Neural cell (in vitro differentiated cells): ENCODE measurements around the gene ZFP36. TPM values are rescaled to one million over a fixed set of nuclear protein-coding genes. Genes with fewer than 3 reads are reported as not detected.

ENCODE experiments used
- H2AFZ ChIP-seq: fragments of 200-600, 300-800 bp; sonication (generic), shearing (Covaris generic); 2 replicates; pipeline ENCODE4 v1.6.0; 2014; ENCODE audit warnings: low read depth, mild to moderate bottlenecking, antibody characterized with exemption, low read length, moderate library complexity
- H3F3A ChIP-seq: fragments of 200-600 bp; shearing (Covaris generic); 2 replicates; pipeline ENCODE4 v1.6.1; 2016; ENCODE audit warnings: mild to moderate bottlenecking, moderate library complexity, mixed read lengths, antibody characterized with exemption, low read length; ENCODE audit not compliant: insufficient read depth, poor library complexity, severe bottlenecking
- H3K27ac ChIP-seq: fragments of 200-600, 300-800 bp; sonication (generic), shearing (Covaris generic); 2 replicates; pipeline ENCODE4 v1.5.1; 2014; ENCODE audit warnings: mild to moderate bottlenecking, low read length, moderate library complexity
- H3K27me3 ChIP-seq: fragments of 300-800, 200-600 bp; sonication (generic), shearing (Covaris generic); 2 replicates; pipeline ENCODE4 v1.6.0; 2014; ENCODE audit warnings: mild to moderate bottlenecking, low read depth, low read length, moderate library complexity; ENCODE audit not compliant: insufficient read depth
- H3K36me3 ChIP-seq: fragments of 300-800, 200-600 bp; sonication (generic), shearing (Covaris generic); 2 replicates; pipeline ENCODE4 v1.5.1; 2014; ENCODE audit warnings: mild to moderate bottlenecking, antibody characterized with exemption, low read length, moderate library complexity; ENCODE audit not compliant: insufficient read depth
- H3K4me2 ChIP-seq: fragments of 300-800, 200-600 bp; sonication (generic), shearing (Covaris generic); 2 replicates; pipeline ENCODE4 v1.6.0; 2014; ENCODE audit warnings: mild to moderate bottlenecking, low read length
- H3K4me3 ChIP-seq: fragments of 300-800, 200-600 bp; sonication (generic), shearing (Covaris generic); 2 replicates; pipeline ENCODE4 v1.5.1; 2014; ENCODE audit warnings: mild to moderate bottlenecking, low read length, moderate library complexity
- H3K79me2 ChIP-seq: fragments of 200-600 bp; shearing (Covaris generic); replicated peaks from 2 replicates; pipeline ENCODE4 v1.6.0; 2014; ENCODE audit warnings: mild to moderate bottlenecking, low read length, moderate library complexity; ENCODE audit not compliant: insufficient read depth
- H3K9ac ChIP-seq: fragments of 300-800, 200-600 bp; sonication (generic), shearing (Covaris generic); 2 replicates; pipeline ENCODE4 v1.6.1; 2016; ENCODE audit warnings: mild to moderate bottlenecking, low read length, mixed read lengths
- H3K9me2 ChIP-seq: fragments of 200-600 bp; shearing (Covaris generic); 2 replicates; pipeline ENCODE4 v1.6.1; 2016; ENCODE audit warnings: mild to moderate bottlenecking, low read length, mixed read lengths; ENCODE audit not compliant: insufficient read depth
- H3K9me3 ChIP-seq: fragments of 200-600, 300-800 bp; sonication (generic), shearing (Covaris generic); 2 replicates; pipeline ENCODE4 v1.6.1; 2016; ENCODE audit warnings: mild to moderate bottlenecking, mixed run types, low read length, moderate library complexity, mixed read lengths
- H4K20me1 ChIP-seq: fragments of 200-600 bp; shearing (Covaris generic); 2 replicates; pipeline ENCODE4 v1.6.1; 2016; ENCODE audit warnings: mild to moderate bottlenecking, mixed run types; ENCODE audit not compliant: insufficient read depth
- CTCF ChIP-seq: fragments of 450-650 bp; IDR thresholded peaks from 2 replicates; pipeline ENCODE4 v1.5.1; 2014; ENCODE audit warnings: antibody characterized with exemption, mild to moderate bottlenecking, moderate library complexity; ENCODE audit not compliant: poor library complexity, severe bottlenecking
- EP300 ChIP-seq: fragments of 450-650 bp; conservative IDR thresholded peaks from 2 replicates; pipeline ENCODE4 v1.6.1; 2014; ENCODE audit warnings: antibody characterized with exemption, mild to moderate bottlenecking, moderate library complexity; ENCODE audit not compliant: poor library complexity, severe bottlenecking
- EZH2 ChIP-seq: fragments of 200-600, 300-800 bp; shearing (Covaris generic), sonication (generic); IDR thresholded peaks from 2 replicates; pipeline ENCODE4 v1.6.1; 2014; ENCODE audit warnings: antibody characterized with exemption, low read length, borderline replicate concordance, mild to moderate bottlenecking; ENCODE audit not compliant: insufficient read depth, poor library complexity, severe bottlenecking
- MXI1 ChIP-seq: fragments of 450-650 bp; conservative IDR thresholded peaks from 2 replicates; pipeline ENCODE4 v1.6.1; 2014; ENCODE audit warnings: antibody characterized with exemption, mild to moderate bottlenecking; ENCODE audit not compliant: poor library complexity, severe bottlenecking
- POLR2AphosphoS5 ChIP-seq: IDR thresholded peaks from 2 replicates; pipeline ENCODE4 v1.6.1; 2012
- RAD21 ChIP-seq: fragments of 450-650 bp; conservative IDR thresholded peaks from 2 replicates; pipeline ENCODE4 v1.6.1; 2014; ENCODE audit warnings: antibody characterized with exemption, mild to moderate bottlenecking, moderate library complexity
- SMC3 ChIP-seq: fragments of 450-650 bp; conservative IDR thresholded peaks from 2 replicates; pipeline ENCODE4 v1.6.1; 2014; ENCODE audit warnings: antibody characterized with exemption, mild to moderate bottlenecking, moderate library complexity; ENCODE audit not compliant: poor library complexity
- TAF1 ChIP-seq: IDR thresholded peaks from 2 replicates; pipeline ENCODE4 v1.6.1; 2012; ENCODE audit warnings: low read depth
- polyA minus RNA-seq: library from RNA; depleted of rRNA, polyadenylated mRNA; stranded (reverse); fragments of >200 nt; gene quantifications from 2 replicates; pipeline ENCODE4 v1.2.3, GENCODE V29; 2014
- polyA plus RNA-seq: library from polyadenylated mRNA; depleted of rRNA; stranded (reverse); fragments of >200 nt; gene quantifications from 2 replicates; pipeline ENCODE4 v1.2.3, GENCODE V29; 2014

ZFP36 gene, protein sequence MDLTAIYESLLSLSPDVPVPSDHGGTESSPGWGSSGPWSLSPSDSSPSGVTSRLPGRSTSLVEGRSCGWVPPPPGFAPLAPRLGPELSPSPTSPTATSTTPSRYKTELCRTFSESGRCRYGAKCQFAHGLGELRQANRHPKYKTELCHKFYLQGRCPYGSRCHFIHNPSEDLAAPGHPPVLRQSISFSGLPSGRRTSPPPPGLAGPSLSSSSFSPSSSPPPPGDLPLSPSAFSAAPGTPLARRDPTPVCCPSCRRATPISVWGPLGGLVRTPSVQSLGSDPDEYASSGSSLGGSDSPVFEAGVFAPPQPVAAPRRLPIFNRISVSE
- polyA plus RNA-seq (0.34 TPM in 1 of 2 replicates, not detected in the other), polyA minus RNA-seq (0.24 and 0.35 TPM in 2 replicates)

- H3K4me2 ChIP-seq, result peak within 1 kb of the TSS; percentile 30
- H2AFZ ChIP-seq, result no peak within 1 kb of the TSS
- H3K27ac ChIP-seq, result no peak within 1 kb of the TSS
- TF ChIP-seq MXI1, result no peak
- no peak for TF ChIP-seq POLR2AphosphoS5
- TF ChIP-seq TAF1, result no peak
- no peak for TF ChIP-seq EZH2
- no peak for TF ChIP-seq RAD21
- no peak for TF ChIP-seq EP300
- no peak for TF ChIP-seq CTCF
- TF ChIP-seq SMC3, result no peak
- H3K9ac ChIP-seq, result peak within 1 kb of the TSS; percentile 23
- H3K4me3 ChIP-seq, result peak within 1 kb of the TSS; percentile 58
- no peaks in the 10 kb centered on the region for H3K9me2 ChIP-seq
- H4K20me1 ChIP-seq, result no peaks in the 10 kb centered on the region
- H3K79me2 ChIP-seq, result no peaks in the 10 kb centered on the region
- H3F3A ChIP-seq, result no peaks in the 10 kb centered on the region
- no peaks in the 10 kb centered on the region for H3K9me3 ChIP-seq
- H3K36me3 ChIP-seq, result no peaks in the 10 kb centered on the region
- H3K27me3 ChIP-seq, result peaks cover 52% of the 10 kb centered on the region
Observed at GRCh38 chr19:39406656-39407409, at the start of gene ZFP36. Gene ZFP36, plus strand, starts transcription at chr19:39406847. Its CDS starts 58 bp downstream, at chr19:39406905.

DNA sequence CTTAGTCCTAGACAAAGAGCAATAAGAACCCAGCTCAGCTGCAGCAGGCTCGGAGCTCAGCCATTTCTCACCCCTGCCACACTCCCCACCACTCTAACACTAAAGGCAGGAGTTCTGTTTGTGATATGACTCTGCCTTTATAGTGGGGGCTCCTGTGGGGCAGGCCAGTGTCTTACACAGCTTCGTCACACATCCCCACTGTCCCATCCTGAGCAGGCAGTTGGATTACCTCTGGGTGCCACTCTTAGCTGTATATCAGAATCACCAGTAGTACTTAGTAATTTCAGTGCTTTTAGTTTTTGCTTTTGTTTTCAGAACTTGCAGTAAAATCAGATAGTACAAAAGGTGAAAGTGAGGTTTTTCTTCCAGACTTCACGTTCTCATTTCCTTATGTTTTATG lies 47.6 kb upstream of the ZFP36 start:
- no peak overlapping the region for H3K9ac ChIP-seq
- no peaks in the 10 kb centered on the region for H3K27me3 ChIP-seq
- no peaks in the 10 kb centered on the region for H4K20me1 ChIP-seq
- H3K4me2 ChIP-seq, result no peak overlapping the region
- H3K79me2 ChIP-seq, result no peaks in the 10 kb centered on the region
- no peaks in the 10 kb centered on the region for H3F3A ChIP-seq
- H3K9me3 ChIP-seq, result no peaks in the 10 kb centered on the region
- H2AFZ ChIP-seq, result no peak overlapping the region
- TF ChIP-seq EZH2 (no peak), SMC3 (no peak), MXI1 (no peak), EP300 (no peak), CTCF (no peak), TAF1 (no peak)
- H3K36me3 ChIP-seq, result peaks cover 6% of the 10 kb centered on the region
- H3K4me3 ChIP-seq, result no peak overlapping the region
- H3K9me2 ChIP-seq, result no peaks in the 10 kb centered on the region
- no peak overlapping the region for H3K27ac ChIP-seq
